ENCODE data around the gene TFDP1.

The TFDP1 gene

DNA sequence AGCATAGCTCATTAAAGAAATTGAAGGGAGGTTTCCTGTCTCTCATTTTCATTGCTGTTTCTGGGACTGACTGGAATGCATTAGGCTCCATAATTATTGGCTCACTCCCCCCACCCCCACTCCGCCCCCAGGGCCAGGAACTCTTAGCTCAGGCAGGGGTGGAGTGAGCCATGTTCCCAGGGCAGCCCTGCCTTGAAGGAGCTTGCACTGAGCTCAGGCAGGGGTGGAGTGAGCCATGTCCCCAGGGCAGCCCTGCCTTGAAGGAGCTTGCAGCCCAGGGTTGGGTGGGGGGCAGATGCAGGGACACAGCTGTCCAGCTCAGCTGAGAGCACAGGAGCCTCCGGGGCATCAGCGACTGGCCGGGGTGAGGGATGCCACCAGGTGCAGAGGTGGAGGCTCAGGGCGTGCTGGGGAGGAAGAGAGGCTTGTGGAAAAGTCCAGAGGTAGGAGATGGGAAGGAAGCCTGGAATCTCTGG, 39.1 kb upstream of the TFDP1 start:
- TF ChIP-seq REST (IDR thresholded peaks at IDR 0.05; ENCODE audit: insufficient read depth in 1 of 2, low read depth in 2 of 2, low read length in 2 of 2) (no peak), TAF1 (IDR thresholded peaks at IDR 0.05; ENCODE audit: borderline replicate concordance, insufficient read depth, low read length) (no peak; the same call in 1 of the 2 replicates), FOXP2 (optimal IDR thresholded peaks at IDR 0.05; ENCODE audit: borderline replicate concordance, extremely low read depth, extremely low read length, insufficient read depth) (no peak), SIN3A (IDR thresholded peaks at IDR 0.05; ENCODE audit: borderline replicate concordance, insufficient read depth, low read length) (no peak), POLR2AphosphoS5 (IDR thresholded peaks at IDR 0.05; ENCODE audit: low read depth, low read length) (no peak)

DNA sequence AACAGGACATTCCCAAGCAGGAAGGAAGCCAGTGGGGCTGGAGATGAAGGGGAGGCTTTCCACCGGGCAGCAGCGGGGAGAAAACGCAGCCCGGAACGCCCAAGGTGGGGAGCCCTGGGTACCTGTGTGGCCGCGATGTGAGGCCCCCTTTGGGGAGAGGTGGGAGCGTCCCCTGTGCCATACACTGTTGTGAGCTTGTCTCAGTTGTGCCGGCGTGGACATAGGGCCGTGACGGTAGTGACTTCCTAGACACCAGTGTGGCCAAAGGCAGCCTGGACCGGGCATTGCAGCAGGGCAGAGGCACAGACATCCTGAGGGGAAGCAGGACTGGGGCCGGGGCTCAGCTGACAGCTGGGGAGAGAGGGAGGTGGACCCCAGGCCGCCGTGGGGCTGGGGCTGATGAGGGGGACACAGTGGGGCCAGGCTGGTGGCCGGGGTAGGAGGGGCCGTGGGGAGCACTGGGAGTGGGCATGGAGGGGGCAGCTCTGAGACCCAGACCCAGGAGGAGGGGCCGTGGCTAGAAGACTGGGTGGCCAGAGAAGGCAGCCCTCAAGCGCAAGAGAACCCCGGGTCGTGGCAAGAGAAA, 38.5 kb upstream of the TFDP1 start:
- TF ChIP-seq TAF1 (IDR thresholded peaks at IDR 0.05; ENCODE audit: borderline replicate concordance, insufficient read depth, low read length) (no peak), POLR2AphosphoS5 (IDR thresholded peaks at IDR 0.05; ENCODE audit: low read depth, low read length) (no peak), SIN3A (IDR thresholded peaks at IDR 0.05; ENCODE audit: borderline replicate concordance, insufficient read depth, low read length) (no peak), REST (IDR thresholded peaks at IDR 0.05; ENCODE audit: insufficient read depth in 1 of 2, low read depth in 2 of 2, low read length in 2 of 2) (no peak), FOXP2 (optimal IDR thresholded peaks at IDR 0.05; ENCODE audit: borderline replicate concordance, extremely low read depth, extremely low read length, insufficient read depth) (no peak)

GRCh38 chr13:113546571-113547237, 37.8 kb upstream of the TFDP1 start:
- no peak for TF ChIP-seq SIN3A (IDR thresholded peaks at IDR 0.05; ENCODE audit: borderline replicate concordance, insufficient read depth, low read length)
- no peak for TF ChIP-seq TAF1 (IDR thresholded peaks at IDR 0.05; ENCODE audit: borderline replicate concordance, insufficient read depth, low read length)
- TF ChIP-seq FOXP2 (optimal IDR thresholded peaks at IDR 0.05; ENCODE audit: borderline replicate concordance, extremely low read depth, extremely low read length, insufficient read depth): no peak
- no peak for TF ChIP-seq POLR2AphosphoS5 (IDR thresholded peaks at IDR 0.05; ENCODE audit: low read depth, low read length)
- TF ChIP-seq REST (IDR thresholded peaks at IDR 0.05; ENCODE audit: insufficient read depth in 1 of 2, low read depth in 2 of 2, low read length in 2 of 2): no peak

GRCh38 chr13:113547238-113547971, 37.1 kb upstream of the TFDP1 start:
- TF ChIP-seq TAF1 (IDR thresholded peaks at IDR 0.05; ENCODE audit: borderline replicate concordance, insufficient read depth, low read length) (no peak), POLR2AphosphoS5 (IDR thresholded peaks at IDR 0.05; ENCODE audit: low read depth, low read length) (no peak), FOXP2 (optimal IDR thresholded peaks at IDR 0.05; ENCODE audit: borderline replicate concordance, extremely low read depth, extremely low read length, insufficient read depth) (no peak), REST (IDR thresholded peaks at IDR 0.05; ENCODE audit: insufficient read depth in 1 of 2, low read depth in 2 of 2, low read length in 2 of 2) (no peak), SIN3A (IDR thresholded peaks at IDR 0.05; ENCODE audit: borderline replicate concordance, insufficient read depth, low read length) (no peak)

Data from PFSK-1 (cell line).